GM18505 (cell line): ENCODE data around the gene CCDC187.

ENCODE experiments used
- ATAC-seq: cut with Tn5 transposase; IDR thresholded peaks from one replicate; pipeline ENCODE4 v1.9.1; 2021; ENCODE audit not compliant: unreplicated experiment
- POLR2A ChIP-seq: IDR thresholded peaks from 4 replicates; pipeline ENCODE4 v1.6.1; 2011; ENCODE audit warnings: borderline replicate concordance; ENCODE audit not compliant: insufficient read depth, insufficient read length; ENCODE audit errors: extremely low read depth

Gene CCDC187

GRCh38 chr9:136343121-136343883, 39.4 kb upstream of the CCDC187 start:
- TF ChIP-seq POLR2A, result no peak
- ATAC-seq, result no peak

DNA sequence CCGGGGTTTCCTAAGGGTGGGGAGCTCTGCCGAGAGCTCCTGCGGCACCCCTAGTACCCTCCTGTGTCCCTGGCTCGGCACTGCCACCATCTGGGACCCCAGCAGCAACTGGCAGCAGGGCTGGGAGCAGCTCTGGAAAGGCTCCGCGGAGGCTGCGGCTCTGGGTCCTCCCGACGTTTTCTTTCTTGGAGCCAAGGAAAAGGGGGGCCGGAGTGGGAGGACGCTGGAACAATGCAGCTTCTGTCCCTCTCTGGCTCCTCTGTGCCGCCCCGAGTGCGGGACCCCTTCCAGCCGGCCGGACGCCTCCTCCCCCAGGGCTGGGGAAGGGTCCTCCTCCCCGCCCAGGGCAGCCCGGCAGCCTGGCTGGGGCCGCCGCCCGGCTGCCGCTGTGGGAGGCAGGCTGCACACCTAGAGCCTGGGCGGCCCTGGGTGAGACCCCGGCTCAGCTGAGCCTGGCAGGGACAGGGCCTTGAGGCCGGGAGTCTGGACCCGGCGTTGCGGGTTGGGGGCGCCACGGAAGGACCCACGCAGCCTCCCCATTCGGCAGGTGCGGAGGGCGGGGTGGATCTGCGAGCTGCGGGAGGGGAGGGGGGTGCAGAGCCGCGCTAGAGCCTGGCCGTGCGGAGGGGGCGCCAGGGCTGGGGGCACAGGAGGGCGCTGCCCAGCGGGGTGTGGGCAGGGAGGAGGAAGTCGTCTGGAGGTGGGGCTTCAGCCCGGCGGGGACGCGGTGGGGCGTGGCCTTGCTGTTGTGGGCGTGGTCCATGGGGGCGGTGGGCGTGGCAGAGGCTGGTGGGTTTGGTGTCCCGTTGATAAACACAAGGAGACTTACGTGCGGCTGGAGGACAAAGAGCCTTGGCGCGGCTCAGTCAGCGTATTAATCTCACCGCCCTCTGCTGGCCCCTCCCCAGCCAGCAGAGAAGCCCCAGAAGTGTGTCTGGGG, 38.6 kb upstream of the CCDC187 start:
- no peak for TF ChIP-seq POLR2A
- ATAC-seq, result no peak

DNA sequence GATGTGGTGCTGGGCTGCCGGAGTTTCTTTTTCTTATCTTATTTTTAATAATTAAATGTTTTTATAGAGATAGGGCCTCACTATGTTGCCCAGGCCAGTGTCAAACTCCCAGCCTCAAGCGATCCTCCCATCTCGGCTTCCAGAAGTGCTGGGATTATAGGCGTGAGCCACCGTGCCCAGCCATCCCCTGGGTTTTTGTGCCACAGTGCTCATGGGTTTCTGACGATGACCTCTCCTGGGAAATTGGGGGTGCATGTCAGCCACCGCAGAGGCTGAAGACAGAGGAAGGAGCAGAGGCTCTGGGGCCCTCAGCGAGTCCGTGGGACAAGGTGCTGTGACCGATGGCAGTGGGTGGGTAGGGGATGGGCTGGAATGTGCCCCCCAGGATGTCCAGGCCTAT, 37.9 kb upstream of the CCDC187 start:
- TF ChIP-seq POLR2A, result no peak
- no peak for ATAC-seq

DNA sequence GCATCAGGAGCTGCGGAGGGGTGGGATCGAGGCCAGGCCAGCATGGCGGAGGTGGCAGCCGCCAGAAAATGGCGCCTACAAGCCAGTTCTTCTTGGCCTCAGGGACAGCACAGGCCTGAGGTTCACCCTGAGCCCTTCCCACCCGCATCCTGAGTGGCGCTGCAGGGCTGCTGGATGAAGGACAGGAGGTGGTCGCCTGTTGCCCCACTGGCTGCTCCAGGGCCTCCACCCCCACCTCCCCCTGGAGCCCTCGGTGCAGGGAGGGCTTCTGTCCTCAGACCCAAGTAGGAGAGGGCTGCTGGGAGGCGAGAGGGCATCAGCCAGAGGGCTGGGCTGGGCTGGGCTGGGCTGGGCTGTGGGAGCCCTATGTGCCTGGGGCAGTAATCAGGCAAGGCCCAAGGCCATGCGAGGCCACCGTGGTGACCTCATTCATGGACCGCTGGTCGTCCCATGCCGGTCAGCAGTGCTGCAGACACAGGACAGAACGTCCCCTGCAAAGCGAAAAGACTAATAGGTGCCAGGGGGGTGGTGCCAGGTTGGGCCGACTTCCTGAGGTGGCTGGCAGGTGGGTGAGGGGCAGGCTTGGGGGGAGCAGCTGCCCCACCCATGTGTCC, 37.3 kb upstream of the CCDC187 start:
- no peak for TF ChIP-seq POLR2A
- ATAC-seq, result no peak

GRCh38 chr9:136340356-136341041, 36.6 kb upstream of the CCDC187 start:
- no peak for TF ChIP-seq POLR2A
- ATAC-seq, result no peak

DNA sequence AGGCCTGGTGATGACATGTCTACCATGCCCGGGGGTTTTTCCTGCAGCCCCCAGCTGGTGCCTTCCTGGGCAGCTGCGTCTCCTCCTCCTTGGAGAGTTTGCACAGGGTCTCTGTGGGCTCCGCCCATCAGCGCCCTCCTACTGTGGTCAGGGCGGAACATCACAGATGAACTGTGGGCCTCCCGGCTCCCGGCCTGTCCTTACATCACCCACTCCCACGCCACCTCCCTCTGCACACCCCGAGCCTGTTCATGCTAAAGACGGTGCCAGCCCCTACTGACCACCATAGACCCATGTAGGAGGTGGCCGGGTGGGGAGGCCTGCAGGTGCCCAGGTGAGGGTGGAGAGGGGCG, 36.0 kb upstream of the CCDC187 start:
- ATAC-seq, result no peak
- TF ChIP-seq POLR2A, result no peak

- TF ChIP-seq POLR2A, result no peak
- no peak for ATAC-seq
Measured at GRCh38 chr9:136339173-136339957, 35.5 kb upstream of the CCDC187 start.

- ATAC-seq, result no peak
- no peak for TF ChIP-seq POLR2A
Measured at GRCh38 chr9:136338511-136338910, 34.6 kb upstream of the CCDC187 start.

GRCh38 chr9:136337416-136338395, 33.8 kb upstream of the CCDC187 start:
- no peak for TF ChIP-seq POLR2A
- ATAC-seq, result no peak

- no peak for TF ChIP-seq POLR2A
- no peak for ATAC-seq
Measured at GRCh38 chr9:136336881-136337280, 33.0 kb upstream of the CCDC187 start.

DNA sequence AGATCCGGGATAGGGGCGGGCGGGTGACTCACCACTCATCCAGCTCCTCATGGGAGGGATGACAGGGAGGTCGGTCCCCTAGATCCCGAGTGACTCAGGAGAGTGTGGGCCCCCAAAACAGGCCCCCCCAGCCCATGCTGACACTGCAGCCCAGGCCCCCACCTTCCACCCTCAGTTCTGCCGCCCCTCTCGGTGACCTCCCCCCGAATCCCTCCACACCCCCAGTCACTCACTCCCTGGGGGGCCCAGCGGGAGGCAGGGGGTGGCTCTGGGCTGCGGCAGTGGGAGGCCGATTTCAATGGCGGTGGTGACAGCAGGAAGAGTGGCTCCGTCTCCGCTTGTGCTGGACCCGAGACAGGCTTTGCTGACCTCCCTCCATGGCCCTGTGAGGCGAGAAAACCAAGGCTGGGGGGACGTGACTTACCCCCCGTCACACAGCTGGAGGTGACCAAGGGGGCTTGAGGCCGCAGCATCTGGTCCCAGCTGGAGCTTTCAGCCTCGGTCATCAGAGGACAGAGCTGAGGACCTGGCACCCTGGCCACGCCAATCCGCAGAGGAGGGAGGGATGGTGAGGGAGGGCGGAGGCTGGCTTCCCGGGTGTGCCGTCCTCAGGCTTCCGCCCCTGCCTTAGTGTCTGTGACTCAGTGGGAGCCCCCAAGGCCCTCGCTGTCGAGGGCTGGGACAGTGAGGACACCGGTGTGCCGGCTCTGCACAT, 32.4 kb upstream of the CCDC187 start:
- ATAC-seq, result no peak
- no peak for TF ChIP-seq POLR2A
